HG03159 (cell line): ENCODE results near the gene BABAM2.
"Not testable (repeated sequence)": the region's sequence is repeated elsewhere in the genome, so short reads cannot be mapped to it uniquely, and the experiment has no call there.

Source experiments
- ATAC-seq: cut with Tn5 transposase; IDR thresholded peaks from one replicate; pipeline ENCODE4 v1.9.1; 2021; ENCODE audit warnings: mild to moderate bottlenecking, moderate library complexity; ENCODE audit not compliant: unreplicated experiment

The BABAM2 gene

DNA sequence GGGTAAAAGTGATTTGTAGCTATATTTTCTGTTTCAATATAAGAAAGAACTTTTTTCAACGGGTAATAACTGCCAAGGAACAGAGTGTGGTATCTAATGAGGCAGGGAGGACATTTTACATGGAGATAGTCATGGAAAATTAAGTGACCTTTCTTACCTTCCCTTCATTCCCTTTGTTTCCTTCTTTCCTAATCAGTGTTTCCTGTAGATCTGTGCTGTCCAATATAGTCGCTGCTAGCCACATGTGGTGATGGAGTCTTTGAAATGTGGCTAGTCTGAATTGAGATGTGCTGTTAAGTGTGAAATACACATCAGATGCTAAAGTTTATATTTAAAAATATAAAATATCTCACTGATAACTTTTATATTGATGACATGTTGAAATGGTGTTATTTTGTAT is 81.8 kb downstream of the BABAM2 start:
- no peak for ATAC-seq

- no peak for ATAC-seq
Observed at GRCh38 chr2:27973592-27973991, 83.1 kb downstream of the BABAM2 start.

DNA sequence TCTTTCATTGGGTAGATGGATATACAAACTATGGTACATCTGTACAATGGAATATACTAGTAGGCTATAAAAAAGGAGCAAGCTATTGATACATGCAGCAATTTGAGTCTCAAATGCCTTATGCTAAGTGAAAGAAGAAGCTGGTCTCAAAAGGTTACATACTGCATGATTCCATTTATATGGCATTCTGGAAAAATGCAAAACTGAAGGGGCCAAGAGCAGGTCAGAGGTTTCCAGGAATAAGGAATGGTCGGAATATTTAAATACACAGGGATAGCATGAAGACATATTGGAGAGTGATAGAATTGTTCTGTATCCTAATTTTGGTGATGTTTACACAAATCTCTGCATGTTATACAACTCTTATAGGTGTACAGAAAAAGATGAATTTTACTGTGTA is 85.8 kb downstream of the BABAM2 start:
- no peak for ATAC-seq

DNA sequence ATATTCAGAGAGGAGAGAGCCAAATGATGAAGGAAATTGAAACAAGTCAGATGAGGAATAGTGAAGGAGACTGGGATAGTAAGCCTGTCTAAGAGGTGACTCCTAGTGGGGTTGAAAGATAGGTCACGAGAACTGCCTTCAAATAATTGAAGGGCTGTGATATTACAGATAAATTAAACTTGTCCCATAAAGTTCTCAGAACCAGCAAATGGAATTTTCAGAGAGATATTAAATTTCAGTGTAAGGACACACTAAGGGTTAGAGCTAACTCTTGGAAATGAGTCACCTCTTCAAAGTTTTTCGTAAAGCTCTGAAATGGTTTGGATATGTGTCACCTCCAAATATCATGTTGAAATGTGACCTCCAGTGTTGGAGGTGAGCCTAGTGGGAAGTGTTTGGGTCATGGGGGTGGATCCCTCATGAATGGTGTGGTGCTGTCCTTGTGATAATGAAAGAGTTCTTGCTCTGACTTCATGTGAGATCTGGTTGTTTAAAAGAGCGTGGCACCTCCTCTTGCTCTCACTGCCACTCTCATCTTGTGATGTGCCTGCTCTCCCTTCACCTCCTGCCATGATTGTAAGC is 87.3 kb downstream of the BABAM2 start:
- ATAC-seq, result no peak

DNA sequence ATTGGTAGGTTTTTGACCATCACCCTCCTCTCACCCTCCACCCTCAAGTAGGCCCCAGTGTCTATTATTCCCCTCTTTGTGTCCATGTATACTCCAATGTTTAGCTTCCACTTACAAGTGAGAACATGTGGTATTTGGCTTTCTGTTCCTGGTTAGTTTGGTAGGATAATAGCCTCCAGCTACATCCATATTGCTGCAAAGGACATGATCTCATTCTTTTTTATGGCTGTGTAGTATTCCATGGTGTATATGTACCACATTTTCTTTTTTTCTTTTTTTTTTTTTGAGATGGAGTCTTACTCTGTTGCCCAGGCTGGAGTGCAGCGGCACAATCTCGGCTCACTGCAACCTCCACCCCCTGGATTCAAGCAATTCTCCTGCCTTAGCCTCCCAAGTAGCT is 88.2 kb downstream of the BABAM2 start:
- not testable (repeated sequence) for ATAC-seq

DNA sequence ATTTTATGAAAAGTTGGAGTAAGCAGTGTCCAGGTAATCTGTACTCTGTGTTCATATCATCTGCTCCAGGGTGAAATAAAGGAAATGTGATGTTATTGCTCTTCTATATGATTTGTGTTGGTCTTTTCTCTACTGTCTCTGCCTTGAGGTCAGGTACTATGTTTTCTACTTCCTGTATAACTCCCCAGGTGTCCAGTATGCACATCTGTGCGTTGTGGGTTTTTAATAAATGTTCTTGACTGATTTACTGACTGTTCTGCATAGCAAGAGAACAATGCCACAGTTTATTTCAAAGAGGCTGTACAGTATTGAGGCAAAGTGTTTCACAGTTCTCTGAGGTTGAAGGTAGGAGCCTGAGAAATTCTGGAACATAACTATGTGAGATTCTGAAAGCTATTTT is 89.7 kb downstream of the BABAM2 start:
- ATAC-seq, result peak; percentile 56

DNA sequence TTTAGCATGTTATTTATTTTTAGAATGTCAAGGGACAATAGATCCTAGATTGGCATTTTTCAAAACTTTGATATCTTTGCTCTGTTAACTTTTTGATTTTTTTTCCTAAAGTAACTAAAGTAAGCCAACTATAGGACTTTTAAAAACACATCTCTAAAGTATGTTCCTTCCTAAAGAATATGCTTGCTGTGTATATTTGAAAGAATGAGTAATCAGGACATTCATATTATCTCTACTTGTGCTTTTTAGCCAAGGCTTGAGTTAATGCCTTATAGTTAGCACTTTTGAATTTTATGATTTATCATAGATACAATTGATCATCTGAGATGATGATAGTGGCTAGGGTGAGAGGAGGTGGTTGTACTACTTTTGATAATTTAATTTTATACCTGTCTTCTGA is 93.6 kb downstream of the BABAM2 start:
- no peak for ATAC-seq

DNA sequence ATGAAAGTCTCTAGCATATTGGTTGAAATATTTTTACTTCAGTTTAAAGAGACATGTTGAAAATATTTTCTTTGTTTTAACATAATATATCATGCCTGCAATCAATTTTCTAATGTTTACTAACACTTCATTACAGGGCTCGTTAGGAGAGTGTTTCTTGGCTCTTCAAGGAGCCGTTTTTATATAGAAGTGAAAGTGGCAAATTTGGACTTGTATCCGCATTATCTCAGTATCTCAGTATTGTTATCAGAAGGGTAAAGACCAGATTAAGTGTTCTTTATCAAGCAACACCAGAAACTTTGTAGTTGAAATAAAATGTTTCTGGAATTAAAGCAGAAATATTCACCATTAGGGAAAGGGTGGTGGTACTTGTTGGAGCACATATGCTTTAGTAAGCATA is 97.8 kb downstream of the BABAM2 start:
- ATAC-seq, result no peak

DNA sequence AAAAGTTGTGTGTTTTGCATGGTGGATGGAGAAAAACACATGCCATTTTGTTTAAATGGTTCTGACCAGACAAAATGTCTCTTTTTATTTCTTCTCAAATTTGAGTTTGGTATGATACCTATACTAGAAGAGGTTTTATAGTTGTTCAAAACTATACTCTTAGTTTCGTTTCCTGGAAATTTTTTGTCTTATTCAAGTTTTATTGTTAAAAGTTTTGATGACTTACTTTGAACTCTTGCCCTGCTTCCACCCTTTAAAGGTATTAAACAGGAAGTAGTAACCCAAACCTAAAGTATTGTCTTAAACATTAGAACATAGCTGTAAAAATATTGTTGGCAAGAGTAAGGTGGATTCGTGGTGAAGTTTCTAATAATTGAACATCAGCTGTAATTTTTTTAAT is 98.2 kb downstream of the BABAM2 start:
- no peak for ATAC-seq

- ATAC-seq, result no peak
Observed at GRCh38 chr2:27989149-27989548, 98.6 kb downstream of the BABAM2 start.

- no peak for ATAC-seq
Observed at GRCh38 chr2:27990030-27990590, 99.6 kb downstream of the BABAM2 start.

DNA sequence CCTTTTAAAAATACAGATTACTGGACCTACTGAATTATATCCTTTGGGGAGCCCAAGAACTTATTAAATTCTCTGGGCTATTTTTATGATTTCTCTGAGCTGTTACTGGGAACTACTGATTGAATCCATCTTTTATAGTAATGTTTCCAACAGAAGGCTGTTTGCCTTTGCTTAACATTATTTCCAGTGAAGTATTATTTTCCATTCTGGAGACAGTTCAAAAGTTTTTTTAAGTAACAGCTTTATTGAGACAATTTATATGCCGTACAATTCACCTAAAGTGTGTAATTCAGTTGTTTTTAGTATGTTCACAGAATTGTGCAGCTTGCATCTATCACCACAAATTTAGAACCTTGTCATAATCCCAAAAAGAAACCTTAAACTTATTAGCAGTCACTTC is 100.6 kb downstream of the BABAM2 start:
- ATAC-seq, result no peak

- ATAC-seq, result no peak
Observed at GRCh38 chr2:27992787-27993401, 102.4 kb downstream of the BABAM2 start.

DNA sequence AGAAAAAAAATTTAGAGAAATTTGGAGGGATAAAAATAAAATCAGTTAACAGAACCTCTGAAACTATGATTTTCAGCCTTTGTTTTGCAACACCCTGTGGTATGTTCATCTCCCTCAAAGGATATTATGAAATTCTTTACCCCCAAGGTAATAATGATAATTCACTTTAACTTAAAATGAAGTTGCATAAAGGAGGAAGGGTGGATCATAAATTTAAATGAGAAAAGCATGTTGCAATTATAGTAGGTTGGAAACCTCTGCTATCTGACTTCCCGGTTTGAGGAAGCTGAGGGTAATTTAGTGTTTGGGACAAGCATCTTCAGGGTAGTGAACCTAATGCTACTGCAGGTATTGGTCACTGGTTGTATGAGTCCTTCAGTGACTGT is 102.9 kb downstream of the BABAM2 start:
- ATAC-seq, result no peak

DNA sequence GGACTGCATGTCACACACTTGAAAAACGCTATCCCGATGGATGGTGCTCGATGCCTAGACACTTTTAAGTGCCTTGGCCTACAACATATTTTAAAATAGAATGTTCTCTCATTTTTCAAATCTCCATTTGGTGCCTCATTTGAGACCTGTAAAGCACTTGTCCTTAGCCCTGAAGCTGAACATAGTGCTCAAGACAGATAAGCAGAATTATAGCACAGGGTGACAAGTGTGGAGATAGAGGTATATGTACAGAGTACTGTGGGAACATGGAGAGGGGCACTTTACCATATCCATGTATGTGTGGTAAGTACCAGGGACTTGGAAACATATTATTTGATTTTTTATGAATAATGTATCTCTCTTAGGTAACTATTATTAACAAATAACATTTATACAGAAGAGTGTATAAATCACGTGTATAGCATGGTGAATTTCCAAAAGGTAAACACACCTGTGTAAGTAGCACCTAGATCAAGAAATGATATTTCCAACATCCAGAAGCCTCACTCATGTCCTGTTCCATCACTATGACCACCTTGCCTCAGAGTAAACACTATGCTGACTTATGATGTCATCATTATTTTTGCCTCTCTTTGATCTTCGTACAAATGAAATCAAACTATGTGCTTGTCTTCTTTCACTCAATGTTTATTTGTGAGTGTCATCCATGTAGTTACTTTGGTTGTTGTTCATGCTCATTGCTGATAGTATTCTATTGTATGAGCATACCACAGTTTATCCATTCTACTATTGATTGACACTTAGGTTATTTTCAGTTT is 103.6 kb downstream of the BABAM2 start:
- no peak for ATAC-seq

DNA sequence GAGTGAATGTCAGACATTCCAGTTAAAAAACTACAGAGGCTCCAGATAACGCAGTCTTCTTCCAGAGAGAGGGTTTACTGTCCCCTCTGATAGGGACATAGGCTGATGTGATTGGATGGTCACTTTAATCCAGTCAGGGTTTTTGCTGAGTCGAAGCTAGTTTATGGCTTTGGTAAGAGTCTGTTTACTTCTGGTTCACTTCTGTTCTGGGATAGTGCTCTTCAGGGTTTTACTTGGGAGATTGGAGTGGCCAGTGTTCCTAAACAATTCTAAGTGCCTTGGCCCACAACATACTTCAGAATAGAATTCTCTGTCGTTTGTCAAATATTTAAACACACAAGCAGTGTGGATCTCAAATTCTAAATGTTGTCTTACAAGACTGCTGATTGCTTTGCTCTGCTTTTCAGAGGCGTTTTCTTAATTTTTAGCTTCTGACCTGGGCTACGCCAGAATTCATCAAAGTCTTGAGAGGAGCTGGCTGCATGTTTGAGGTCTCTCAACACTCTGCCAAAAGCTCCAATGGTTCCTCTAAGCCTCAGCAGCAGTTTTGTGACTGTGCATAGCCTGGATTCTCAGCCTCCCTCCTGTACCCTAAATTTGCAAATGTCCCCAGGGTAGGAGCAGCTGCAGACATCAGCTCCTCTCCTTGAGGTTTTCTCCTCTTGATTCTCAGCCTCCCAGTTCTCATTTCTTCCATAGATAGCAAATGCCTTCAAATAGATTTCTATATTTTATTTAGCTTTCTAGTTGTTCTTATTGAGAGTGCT is 105.8 kb downstream of the BABAM2 start:
- ATAC-seq, result no peak

- ATAC-seq, result no peak
Observed at GRCh38 chr2:28000287-28000686, 109.8 kb downstream of the BABAM2 start.

DNA sequence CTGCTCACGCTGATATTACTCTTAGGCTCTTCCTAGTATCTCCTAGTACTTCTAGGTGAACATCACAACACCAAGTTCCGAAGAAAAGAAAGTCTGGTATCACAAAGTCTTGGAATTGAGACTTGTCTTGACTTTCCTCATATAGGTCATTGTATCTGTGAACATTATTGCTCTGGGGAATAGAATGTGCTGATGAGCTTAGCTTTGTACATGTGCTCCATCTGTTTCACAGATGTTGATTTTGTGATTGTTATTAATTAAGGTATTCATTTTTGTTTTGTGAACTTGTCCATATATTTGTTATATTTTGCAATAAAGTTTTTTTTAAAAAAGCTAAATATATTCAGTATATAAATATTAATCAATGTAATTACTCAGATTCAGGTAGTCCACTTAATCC is 111.7 kb downstream of the BABAM2 start:
- no peak for ATAC-seq

DNA sequence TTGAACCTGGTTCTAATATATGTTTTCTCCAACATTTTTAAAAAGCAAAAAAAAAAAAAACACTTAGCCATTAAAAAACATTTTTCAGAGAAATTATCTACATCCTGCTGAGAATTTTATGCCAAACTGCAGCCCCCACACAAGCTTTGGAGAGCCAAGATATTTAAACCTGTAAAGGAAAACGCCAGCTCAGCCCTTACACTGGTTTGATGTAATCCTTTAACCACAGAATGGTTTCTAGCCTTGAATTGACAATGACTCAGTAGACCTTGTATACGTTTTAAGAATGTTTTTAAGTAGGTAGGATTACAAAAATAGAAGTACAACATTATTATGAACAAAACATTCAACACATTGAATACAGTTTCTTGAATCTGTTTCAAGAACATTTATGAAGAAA is 113.6 kb downstream of the BABAM2 start:
- no peak for ATAC-seq

- ATAC-seq, result no peak
Observed at GRCh38 chr2:28009732-28010131, 119.2 kb downstream of the BABAM2 start.

- no peak for ATAC-seq
Observed at GRCh38 chr2:28011322-28011737, 120.8 kb downstream of the BABAM2 start.
